Kidney (tissue), 14 donors: ENCODE data around the gene MEF2D. TPM values are rescaled to one million over a fixed set of nuclear protein-coding genes. Genes with fewer than 3 reads are reported as not detected.

Source experiments
- DNase-seq, 5 donors: peaks; one replicate each; pipeline ENCODE4 v3.0.0-alpha.2; 2013 to 2020
- FAIRE-seq: peaks from 2 replicates; lab custom pipeline; 2012; peaks lifted over from hg19 to GRCh38; lab: Jason Lieb, UNC
- H3K27ac ChIP-seq, 2 donors: one replicate each; pipeline ENCODE4 v1.7.0; 2013; ENCODE audit warnings: low read depth in 2 of 2, low read length in 2 of 2, inconsistent platforms in 1 of 2
- H3K27me3 ChIP-seq: one replicate; pipeline ENCODE4 v1.7.1; 2013; ENCODE audit warnings: low read length, inconsistent platforms; ENCODE audit not compliant: control insufficient read depth, insufficient read depth
- H3K36me3 ChIP-seq, 3 donors: one replicate each; pipeline versions ENCODE4 v1.7.0 to v1.7.1; 2013; ENCODE audit warnings: low read length in 3 of 3, control low read depth in 1 of 3, inconsistent platforms in 1 of 3; ENCODE audit not compliant: insufficient read depth in 3 of 3, control insufficient read depth in 2 of 3
- H3K4me1 ChIP-seq, 3 donors: one replicate each; pipeline versions ENCODE4 v1.7.0 to v1.7.1; 2013; ENCODE audit warnings: low read length in 3 of 3, inconsistent platforms in 1 of 3, low read depth in 1 of 3; ENCODE audit not compliant: control insufficient read depth in 2 of 3, insufficient read depth in 2 of 3
- H3K4me3 ChIP-seq, 3 donors: one replicate each; pipeline versions ENCODE4 v1.7.0 to v1.8.1; 2013; ENCODE audit warnings: low read length in 3 of 3, control low read depth in 1 of 3, inconsistent platforms in 1 of 3
- H3K9ac ChIP-seq, 3 donors: one replicate each; pipeline versions ENCODE4 v1.7.0 to v1.7.1; 2013; ENCODE audit warnings: low read length in 3 of 3, control low read depth in 1 of 3, inconsistent platforms in 1 of 3
- H3K9me3 ChIP-seq, 3 donors: one replicate each; pipeline versions ENCODE4 v1.7.0 to v1.7.1; 2013; ENCODE audit warnings: low read length in 3 of 3, control low read depth in 1 of 3, inconsistent platforms in 1 of 3; ENCODE audit not compliant: control insufficient read depth in 2 of 3, insufficient read depth in 1 of 3
- CTCF ChIP-seq: IDR thresholded peaks from 3 replicates; pipeline ENCODE4 v1.5.1; 2012; ENCODE audit warnings: mild to moderate bottlenecking, moderate library complexity, borderline replicate concordance; ENCODE audit not compliant: insufficient read depth; ENCODE audit errors: extremely low read depth
- intact Hi-C: fragments of 100-400 bp; cut with DNase I; formaldehyde crosslinking; loops from one replicate; pipeline ENCODE4 v1.11.1; 2022
- polyA plus RNA-seq: library from polyadenylated mRNA; stranded (reverse); fragments of 350-450 nt; fragmentation: Illumina TruSeq; extraction: RNeasy Lipid Tissue Mini Kit (QIAGEN cat#74804); gene quantifications from one replicate; pipeline ENCODE4 v1.2.3, GENCODE V29; 2014; ENCODE audit warnings: low read depth, low replicate concordance; ENCODE audit not compliant: insufficient read depth
- total RNA-seq: library from RNA; stranded (reverse); fragmentation: NEBNext Ultra II Directional; extraction: Animal tissue kit (Norgen Biotek cat#: 25700); gene quantifications from one replicate; pipeline ENCODE4 v1.2.1, GENCODE V29; 2021
- donor health status: control.
- donor health status: control.
- donor health status: control.
- donor health status: control.
- donor health status: control.
- donor health status: DM: yes; HTN: yes; CAD: no.
- donor health status: Normal renal cell carcinoma (clear cell type).

Gene MEF2D
- total and polyA plus RNA-seq, 2 donors from 2014 or later, result 13.7 to 49.3 TPM

GRCh38 chr1:156461109-156461508 is 39.5 kb downstream of the MEF2D start:
- H3K9me3 ChIP-seq, result no peaks in the 10 kb centered on the region
- peaks cover 0 to 8% (median 4%) of the 10 kb centered on the region in 3 donors for H3K36me3 ChIP-seq
- H3K4me1 ChIP-seq, result peaks cover 0 to 20% (median 2%) of the 10 kb centered on the region in 3 donors
- TF ChIP-seq CTCF, result no peak
- no peak overlapping the region for H3K9ac ChIP-seq
- intact Hi-C loops, result no loop called here
- H3K27me3 ChIP-seq, result no peaks in the 10 kb centered on the region
- DNase-seq, result no peak
- H3K4me3 ChIP-seq, result no peak overlapping the region
- no peak for FAIRE-seq
- H3K27ac ChIP-seq, result no peak overlapping the region

- intact Hi-C loops, result no loop called here
- Histone ChIP-seq H3K27ac (no peak overlapping the region), H3K9me3 (no peaks in the 10 kb centered on the region), H3K9ac (no peak overlapping the region), H3K36me3 (peaks cover 0 to 6% (median 2%) of the 10 kb centered on the region in 3 donors), H3K27me3 (no peaks in the 10 kb centered on the region), H3K4me1 (peaks cover 0 to 18% (median 3%) of the 10 kb centered on the region in 3 donors), H3K4me3 (no peak overlapping the region)
- FAIRE-seq (no peak), DNase-seq (no peak)
- no peak for TF ChIP-seq CTCF
Observed at GRCh38 chr1:156460525-156460924, 40.0 kb downstream of the MEF2D start.

GRCh38 chr1:156458181-156458503 is 42.4 kb downstream of the MEF2D start:
- FAIRE-seq, result no peak
- Histone ChIP-seq H3K4me1 (peaks cover 0 to 7% (median 3%) of the 10 kb centered on the region in 3 donors), H3K27me3 (no peaks in the 10 kb centered on the region), H3K9me3 (no peaks in the 10 kb centered on the region), H3K36me3 (no peaks in the 10 kb centered on the region), H3K27ac (peak overlapping the region in 1 of 2 donors; percentile 18), H3K4me3 (no peak overlapping the region), H3K9ac (no peak overlapping the region)
- no peak for DNase-seq
- TF ChIP-seq CTCF, result no peak
- intact Hi-C loops, result no loop called here
